ENCODE measurements around the gene DKK1. TPM values are rescaled to one million over a fixed set of nuclear protein-coding genes. Genes with fewer than 3 reads are reported as not detected.

The DKK1 gene
- total RNA-seq, 5 donors from 2014 or later (not counting 1 experiment from before 2014, with no cell fraction given) = 0.59 to 2.4 (median 0.76) TPM; not detected in 2

GRCh38 chr10:52276986-52277385 lies 37.1 kb upstream of the DKK1 start:
- H3K27ac ChIP-seq (ENCODE audit: low read length) = no peak overlapping the region
- peaks cover 7 to 13% (median 12%) of the 10 kb centered on the region in 3 donors for H3K9me3 Mint-ChIP-seq
- 45% methylated on average over 1 of the region's 1 CpG for WGBS (ENCODE audit: insufficient coverage)
- peaks cover 0 to 2% of the 10 kb centered on the region in 2 donors for H3K27me3 Mint-ChIP-seq
- ChIA-PET CTCF (interaction anchor here in 1 of 2 donors (0.5 kb wide), 1 partner anchor 498 kb away, joined by 3 read pairs; no protein-coding TSS in a partner anchor), POLR2A (no interaction called here)
- H3K4me3 ChIP-seq (ENCODE audit: control insufficient read depth in 1 of 2, extremely low read depth in 1 of 2, low read length in 1 of 2) = no peak overlapping the region
- ATAC-seq (replicated peaks in 1 of 4) (no peak), DNase-seq (no peak)
- H3K4me1 Mint-ChIP-seq = no peaks in the 10 kb centered on the region
- no peaks in the 10 kb centered on the region for H3K36me3 Mint-ChIP-seq
- H3K36me3 ChIP-seq (ENCODE audit: control insufficient read depth in 2 of 2, extremely low read depth in 1 of 2, insufficient read depth in 1 of 2, low read length in 1 of 2) = no peaks in the 10 kb centered on the region
- no peaks in the 10 kb centered on the region for H3K27me3 ChIP-seq (replicated peaks in 1 of 2; ENCODE audit: control insufficient read depth in 2 of 2, extremely low read depth in 1 of 2, insufficient read depth in 2 of 2, low read length in 1 of 2)
- no peak overlapping the region for H3K4me3 Mint-ChIP-seq
- no peak overlapping the region for H3K27ac Mint-ChIP-seq
- no peaks in the 10 kb centered on the region for H3K4me1 ChIP-seq (ENCODE audit: control insufficient read depth in 1 of 2, extremely low read depth in 1 of 2, insufficient read depth in 2 of 2, low read length in 2 of 2)
- no peaks in the 10 kb centered on the region for H3K9me3 ChIP-seq

GRCh38 chr10:52279546-52279945 lies 34.5 kb upstream of the DKK1 start:
- DNase-seq = no peak
- no peak for ATAC-seq (replicated peaks in 1 of 4)
- H3K4me1 ChIP-seq (ENCODE audit: control insufficient read depth in 1 of 2, extremely low read depth in 1 of 2, insufficient read depth in 2 of 2, low read length in 2 of 2) = no peaks in the 10 kb centered on the region
- no peaks in the 10 kb centered on the region for H3K4me1 Mint-ChIP-seq
- no peak overlapping the region for H3K4me3 ChIP-seq (ENCODE audit: control insufficient read depth in 1 of 2, extremely low read depth in 1 of 2, low read length in 1 of 2)
- no peaks in the 10 kb centered on the region for H3K27me3 ChIP-seq (replicated peaks in 1 of 2; ENCODE audit: control insufficient read depth in 2 of 2, extremely low read depth in 1 of 2, insufficient read depth in 2 of 2, low read length in 1 of 2)
- peaks cover 2 to 5% of the 10 kb centered on the region in 2 donors for H3K27me3 Mint-ChIP-seq
- WGBS (ENCODE audit: insufficient coverage) = no CpG with 5 or more reads among the region's 3 CpGs
- ChIA-PET CTCF (no interaction called here), POLR2A (no interaction called here)
- H3K36me3 ChIP-seq (ENCODE audit: control insufficient read depth in 2 of 2, extremely low read depth in 1 of 2, insufficient read depth in 1 of 2, low read length in 1 of 2) = no peaks in the 10 kb centered on the region
- no peak overlapping the region for H3K27ac ChIP-seq (ENCODE audit: low read length)
- no peak overlapping the region for H3K4me3 Mint-ChIP-seq
- no peaks in the 10 kb centered on the region for H3K9me3 ChIP-seq
- H3K9me3 Mint-ChIP-seq = peaks cover 6 to 11% (median 9%) of the 10 kb centered on the region in 3 donors
- no peaks in the 10 kb centered on the region for H3K36me3 Mint-ChIP-seq
- no peak overlapping the region for H3K27ac Mint-ChIP-seq

- Histone ChIP-seq H3K4me3 (ENCODE audit: control insufficient read depth in 1 of 2, extremely low read depth in 1 of 2, low read length in 1 of 2) (no peak overlapping the region), H3K36me3 (ENCODE audit: control insufficient read depth in 2 of 2, extremely low read depth in 1 of 2, insufficient read depth in 1 of 2, low read length in 1 of 2) (no peaks in the 10 kb centered on the region), H3K27me3 (replicated peaks in 1 of 2; ENCODE audit: control insufficient read depth in 2 of 2, extremely low read depth in 1 of 2, insufficient read depth in 2 of 2, low read length in 1 of 2) (no peaks in the 10 kb centered on the region), H3K27ac (ENCODE audit: low read length) (no peak overlapping the region), H3K4me1 (ENCODE audit: control insufficient read depth in 1 of 2, extremely low read depth in 1 of 2, insufficient read depth in 2 of 2, low read length in 2 of 2) (no peaks in the 10 kb centered on the region), H3K9me3 (no peaks in the 10 kb centered on the region)
- H3K27me3 Mint-ChIP-seq = peaks cover 2 to 5% of the 10 kb centered on the region in 2 donors
- DNase-seq = no peak
- no peak for ATAC-seq (replicated peaks in 1 of 4)
- CTCF ChIA-PET = no interaction called here
- H3K27ac Mint-ChIP-seq = no peak overlapping the region
- H3K9me3 Mint-ChIP-seq = peaks cover 3 to 7% (median 4%) of the 10 kb centered on the region in 3 donors
- no peaks in the 10 kb centered on the region for H3K4me1 Mint-ChIP-seq
- POLR2A ChIA-PET = no interaction called here
- no peak overlapping the region for H3K4me3 Mint-ChIP-seq
- no CpG with 5 or more reads among the region's 1 CpG for WGBS (ENCODE audit: insufficient coverage)
- H3K36me3 Mint-ChIP-seq = no peaks in the 10 kb centered on the region
These were observed 34.0 kb upstream of the DKK1 start for GRCh38 chr10:52280051-52280450.

GRCh38 chr10:52283174-52283573 lies 30.9 kb upstream of the DKK1 start:
- no peaks in the 10 kb centered on the region for H3K4me1 Mint-ChIP-seq
- H3K9me3 Mint-ChIP-seq = no peaks in the 10 kb centered on the region
- Histone ChIP-seq H3K4me1 (ENCODE audit: control insufficient read depth in 1 of 2, extremely low read depth in 1 of 2, insufficient read depth in 2 of 2, low read length in 2 of 2) (no peaks in the 10 kb centered on the region), H3K4me3 (ENCODE audit: control insufficient read depth in 1 of 2, extremely low read depth in 1 of 2, low read length in 1 of 2) (no peak overlapping the region), H3K9me3 (no peaks in the 10 kb centered on the region), H3K27ac (ENCODE audit: low read length) (no peak overlapping the region), H3K36me3 (ENCODE audit: control insufficient read depth in 2 of 2, extremely low read depth in 1 of 2, insufficient read depth in 1 of 2, low read length in 1 of 2) (no peaks in the 10 kb centered on the region), H3K27me3 (replicated peaks in 1 of 2; ENCODE audit: control insufficient read depth in 2 of 2, extremely low read depth in 1 of 2, insufficient read depth in 2 of 2, low read length in 1 of 2) (no peaks in the 10 kb centered on the region)
- ATAC-seq (replicated peaks in 1 of 4) (no peak), DNase-seq (no peak)
- no peak overlapping the region for H3K27ac Mint-ChIP-seq
- no CpG with 5 or more reads among the region's 2 CpGs for WGBS (ENCODE audit: insufficient coverage)
- no peak overlapping the region for H3K4me3 Mint-ChIP-seq
- CTCF ChIA-PET = no interaction called here
- H3K36me3 Mint-ChIP-seq = no peaks in the 10 kb centered on the region
- POLR2A ChIA-PET = no interaction called here
- peaks cover 0 to 5% of the 10 kb centered on the region in 2 donors for H3K27me3 Mint-ChIP-seq

- ChIA-PET POLR2A (no interaction called here), CTCF (no interaction called here)
- no peak overlapping the region for H3K27ac Mint-ChIP-seq
- ATAC-seq (replicated peaks in 1 of 4) = no peak
- DNase-seq = no peak
- Histone ChIP-seq H3K9me3 (no peaks in the 10 kb centered on the region), H3K27ac (ENCODE audit: low read length) (no peak overlapping the region), H3K27me3 (replicated peaks in 1 of 2; ENCODE audit: control insufficient read depth in 2 of 2, extremely low read depth in 1 of 2, insufficient read depth in 2 of 2, low read length in 1 of 2) (no peaks in the 10 kb centered on the region), H3K4me3 (ENCODE audit: control insufficient read depth in 1 of 2, extremely low read depth in 1 of 2, low read length in 1 of 2) (no peak overlapping the region), H3K4me1 (ENCODE audit: control insufficient read depth in 1 of 2, extremely low read depth in 1 of 2, insufficient read depth in 2 of 2, low read length in 2 of 2) (no peaks in the 10 kb centered on the region), H3K36me3 (ENCODE audit: control insufficient read depth in 2 of 2, extremely low read depth in 1 of 2, insufficient read depth in 1 of 2, low read length in 1 of 2) (no peaks in the 10 kb centered on the region)
- H3K9me3 Mint-ChIP-seq = no peaks in the 10 kb centered on the region
- H3K36me3 Mint-ChIP-seq = no peaks in the 10 kb centered on the region
- H3K27me3 Mint-ChIP-seq = peaks cover 0 to 5% of the 10 kb centered on the region in 2 donors
- WGBS (ENCODE audit: insufficient coverage) = 67% methylated on average over 1 of the region's 2 CpGs
- no peak overlapping the region for H3K4me3 Mint-ChIP-seq
- H3K4me1 Mint-ChIP-seq = no peaks in the 10 kb centered on the region
These were observed 29.6 kb upstream of the DKK1 start for GRCh38 chr10:52284416-52285013.

GRCh38 chr10:52287866-52288265 lies 26.2 kb upstream of the DKK1 start:
- Histone ChIP-seq H3K27ac (ENCODE audit: low read length) (no peak overlapping the region), H3K4me1 (ENCODE audit: control insufficient read depth in 1 of 2, extremely low read depth in 1 of 2, insufficient read depth in 2 of 2, low read length in 2 of 2) (no peaks in the 10 kb centered on the region), H3K9me3 (no peaks in the 10 kb centered on the region), H3K36me3 (ENCODE audit: control insufficient read depth in 2 of 2, extremely low read depth in 1 of 2, insufficient read depth in 1 of 2, low read length in 1 of 2) (no peaks in the 10 kb centered on the region), H3K4me3 (ENCODE audit: control insufficient read depth in 1 of 2, extremely low read depth in 1 of 2, low read length in 1 of 2) (no peak overlapping the region), H3K27me3 (replicated peaks in 1 of 2; ENCODE audit: control insufficient read depth in 2 of 2, extremely low read depth in 1 of 2, insufficient read depth in 2 of 2, low read length in 1 of 2) (no peaks in the 10 kb centered on the region)
- ChIA-PET POLR2A (no interaction called here), CTCF (no interaction called here)
- WGBS (ENCODE audit: insufficient coverage) = 80% methylated on average over 1 of the region's 1 CpG
- ATAC-seq (replicated peaks in 1 of 4) (no peak), DNase-seq (no peak)
- no peaks in the 10 kb centered on the region for H3K4me1 Mint-ChIP-seq
- H3K36me3 Mint-ChIP-seq = no peaks in the 10 kb centered on the region
- no peak overlapping the region for H3K27ac Mint-ChIP-seq
- peaks cover 0 to 2% of the 10 kb centered on the region in 2 donors for H3K27me3 Mint-ChIP-seq
- no peaks in the 10 kb centered on the region for H3K9me3 Mint-ChIP-seq
- no peak overlapping the region for H3K4me3 Mint-ChIP-seq

- H3K4me1 Mint-ChIP-seq = no peaks in the 10 kb centered on the region
- H3K4me1 ChIP-seq (ENCODE audit: control insufficient read depth in 1 of 2, extremely low read depth in 1 of 2, insufficient read depth in 2 of 2, low read length in 2 of 2) = no peaks in the 10 kb centered on the region
- H3K27me3 ChIP-seq (replicated peaks in 1 of 2; ENCODE audit: control insufficient read depth in 2 of 2, extremely low read depth in 1 of 2, insufficient read depth in 2 of 2, low read length in 1 of 2) = no peaks in the 10 kb centered on the region
- CTCF ChIA-PET = no interaction called here
- WGBS (ENCODE audit: insufficient coverage) = 91% methylated on average over 4 of the region's 4 CpGs
- no peak overlapping the region for H3K27ac Mint-ChIP-seq
- H3K9me3 Mint-ChIP-seq = peaks cover 0 to 4% (median 3%) of the 10 kb centered on the region in 3 donors
- no peaks in the 10 kb centered on the region for H3K27me3 Mint-ChIP-seq
- H3K4me3 Mint-ChIP-seq = no peak overlapping the region
- no peaks in the 10 kb centered on the region for H3K36me3 Mint-ChIP-seq
- no peaks in the 10 kb centered on the region for H3K36me3 ChIP-seq (ENCODE audit: control insufficient read depth in 2 of 2, extremely low read depth in 1 of 2, insufficient read depth in 1 of 2, low read length in 1 of 2)
- DNase-seq = no peak
- no peak for ATAC-seq (replicated peaks in 1 of 4)
- H3K27ac ChIP-seq (ENCODE audit: low read length) = no peak overlapping the region
- POLR2A ChIA-PET = no interaction called here
- H3K4me3 ChIP-seq (ENCODE audit: control insufficient read depth in 1 of 2, extremely low read depth in 1 of 2, low read length in 1 of 2) = no peak overlapping the region
- H3K9me3 ChIP-seq = no peaks in the 10 kb centered on the region
These were observed 16.3 kb upstream of the DKK1 start for GRCh38 chr10:52297747-52298146.

All from T-cell (primary cell).